Endothelial cell of umbilical vein (primary cell): Measurements from ENCODE around the gene FBXW4.

Experiments used
- CTCF ChIP-seq, 2 donors: IDR thresholded peaks; 1 replicate in 1 of 2; 2 replicates in 1 of 2; pipeline ENCODE4 v1.5.1; 2011; ENCODE audit warnings: low read length in 2 of 2, mild to moderate bottlenecking in 2 of 2, moderate library complexity in 2 of 2, control low read depth in 1 of 2, inconsistent platforms in 1 of 2, low read depth in 1 of 2; ENCODE audit not compliant: insufficient read depth in 1 of 2; ENCODE audit errors: extremely low read depth in 1 of 2
- EZH2 ChIP-seq: IDR thresholded peaks from 2 replicates; pipeline ENCODE4 v1.6.1; 2012; ENCODE audit warnings: borderline replicate concordance, low read depth, mild to moderate bottlenecking, moderate library complexity, low read length, inconsistent platforms; ENCODE audit not compliant: severe bottlenecking
- FOS ChIP-seq: IDR thresholded peaks from 2 replicates; pipeline ENCODE4 v1.6.1; 2011; ENCODE audit warnings: mild to moderate bottlenecking, low read length, moderate library complexity, borderline replicate concordance; ENCODE audit not compliant: insufficient read depth
- GATA2 ChIP-seq: IDR thresholded peaks from 2 replicates; pipeline ENCODE4 v1.7.0; 2011; ENCODE audit warnings: low read depth, mild to moderate bottlenecking, moderate library complexity, mixed read lengths, low read length; ENCODE audit not compliant: insufficient read length, insufficient read depth
- MAX ChIP-seq: IDR thresholded peaks from 2 replicates; pipeline ENCODE4 v1.6.1; 2011; ENCODE audit not compliant: insufficient read depth, insufficient read length
- POLR2A ChIP-seq: IDR thresholded peaks from 2 replicates; pipeline ENCODE4 v1.6.1; 2012; ENCODE audit warnings: low read depth, mild to moderate bottlenecking, control low read depth, low read length
- POLR2AphosphoS5 ChIP-seq: IDR thresholded peaks from 2 replicates; pipeline ENCODE4 v1.6.1; 2012; ENCODE audit warnings: low read depth, mild to moderate bottlenecking, control low read depth, low read length, moderate library complexity; ENCODE audit not compliant: insufficient read depth

- no peak for TF ChIP-seq CTCF (IDR thresholded peaks at IDR 0.05; ENCODE audit: extremely low read depth in 1 of 2, insufficient read depth in 1 of 2, low read depth in 1 of 2, low read length in 2 of 2)
- no peak for TF ChIP-seq EZH2
- TF ChIP-seq POLR2A = no peak
- TF ChIP-seq MAX = no peak
- TF ChIP-seq GATA2 = no peak
- TF ChIP-seq FOS = no peak
- no peak for TF ChIP-seq POLR2AphosphoS5
These were observed 48.6 kb downstream of the FBXW4 start for GRCh38 chr10:101646364-101646763.
